HG03432 (cell line): ENCODE measurements around the gene ABCG2.

Source experiments
- ATAC-seq: cut with Tn5 transposase; IDR thresholded peaks from one replicate; pipeline ENCODE4 v1.9.1; 2021; ENCODE audit warnings: mild to moderate bottlenecking, moderate library complexity; ENCODE audit not compliant: unreplicated experiment

ABCG2 gene

GRCh38 chr4:88158489-88159228 is at the start of gene ABCG2:
ABCG2 (minus strand) TSS chr4:88158639; CDS start chr4:88139995, 18,644 bp downstream.
- ATAC-seq: peak; percentile 70

- no peak for ATAC-seq
Measured at GRCh38 chr4:88208156-88208555, 49.7 kb upstream of the ABCG2 start.

GRCh38 chr4:88207171-88207570 is 48.7 kb upstream of the ABCG2 start:
- no peak for ATAC-seq

- no peak for ATAC-seq
Measured at GRCh38 chr4:88204882-88205281, 46.4 kb upstream of the ABCG2 start.

GRCh38 chr4:88202443-88202842 is 44.0 kb upstream of the ABCG2 start:
- ATAC-seq: no peak

GRCh38 chr4:88200186-88200585 is 41.7 kb upstream of the ABCG2 start:
- no peak for ATAC-seq

GRCh38 chr4:88196523-88197185 is 38.2 kb upstream of the ABCG2 start:
- no peak for ATAC-seq

- ATAC-seq: no peak
Measured at GRCh38 chr4:88196013-88196365, 37.5 kb upstream of the ABCG2 start.

- ATAC-seq: no peak
Measured at GRCh38 chr4:88195328-88196012, 37.0 kb upstream of the ABCG2 start.

- ATAC-seq: no peak
Measured at GRCh38 chr4:88191404-88191803, 33.0 kb upstream of the ABCG2 start.

GRCh38 chr4:88189881-88190585 is 31.6 kb upstream of the ABCG2 start:
- no peak for ATAC-seq

- no peak for ATAC-seq
Measured at GRCh38 chr4:88189418-88189738, 30.9 kb upstream of the ABCG2 start.

GRCh38 chr4:88188738-88189417 is 30.4 kb upstream of the ABCG2 start:
- ATAC-seq: no peak

GRCh38 chr4:88187766-88188165 is 29.3 kb upstream of the ABCG2 start:
- ATAC-seq: no peak

GRCh38 chr4:88185906-88186305 is 27.5 kb upstream of the ABCG2 start:
- ATAC-seq: no peak

GRCh38 chr4:88179261-88179660 is 20.8 kb upstream of the ABCG2 start:
- ATAC-seq: no peak

GRCh38 chr4:88178626-88179231 is 20.3 kb upstream of the ABCG2 start:
- ATAC-seq: peak; percentile 12

GRCh38 chr4:88177983-88178625 is 19.7 kb upstream of the ABCG2 start:
- ATAC-seq: peak; percentile 54

GRCh38 chr4:88172987-88173386 is 14.5 kb upstream of the ABCG2 start:
- no peak for ATAC-seq

- ATAC-seq: no peak
Measured at GRCh38 chr4:88171206-88171605, 12.8 kb upstream of the ABCG2 start.
